GM12865 (cell line): ENCODE measurements around the gene INPP4B.

ENCODE experiments used
- DNase-seq: peaks from one replicate; pipeline ENCODE4 v3.0.0; 2010; ENCODE audit warnings: low read depth
- H3K4me3 ChIP-seq: 2 replicates; pipeline ENCODE4 v1.5.1; 2011; ENCODE audit warnings: mild to moderate bottlenecking, low read depth, low read length, control low read depth
- TF ChIP-seq, protein P1 (sequence below): IDR thresholded peaks from 2 replicates; pipeline ENCODE4 v1.5.1; 2011; ENCODE audit warnings: low read length, control low read depth, low read depth, inconsistent platforms; ENCODE audit not compliant: insufficient read depth; ENCODE audit errors: missing control alignments

Gene INPP4B

GRCh38 chr4:142121448-142122350 lies 724.4 kb downstream of the INPP4B start:
- TF ChIP-seq, protein P1, sequence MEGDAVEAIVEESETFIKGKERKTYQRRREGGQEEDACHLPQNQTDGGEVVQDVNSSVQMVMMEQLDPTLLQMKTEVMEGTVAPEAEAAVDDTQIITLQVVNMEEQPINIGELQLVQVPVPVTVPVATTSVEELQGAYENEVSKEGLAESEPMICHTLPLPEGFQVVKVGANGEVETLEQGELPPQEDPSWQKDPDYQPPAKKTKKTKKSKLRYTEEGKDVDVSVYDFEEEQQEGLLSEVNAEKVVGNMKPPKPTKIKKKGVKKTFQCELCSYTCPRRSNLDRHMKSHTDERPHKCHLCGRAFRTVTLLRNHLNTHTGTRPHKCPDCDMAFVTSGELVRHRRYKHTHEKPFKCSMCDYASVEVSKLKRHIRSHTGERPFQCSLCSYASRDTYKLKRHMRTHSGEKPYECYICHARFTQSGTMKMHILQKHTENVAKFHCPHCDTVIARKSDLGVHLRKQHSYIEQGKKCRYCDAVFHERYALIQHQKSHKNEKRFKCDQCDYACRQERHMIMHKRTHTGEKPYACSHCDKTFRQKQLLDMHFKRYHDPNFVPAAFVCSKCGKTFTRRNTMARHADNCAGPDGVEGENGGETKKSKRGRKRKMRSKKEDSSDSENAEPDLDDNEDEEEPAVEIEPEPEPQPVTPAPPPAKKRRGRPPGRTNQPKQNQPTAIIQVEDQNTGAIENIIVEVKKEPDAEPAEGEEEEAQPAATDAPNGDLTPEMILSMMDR: no peak
- DNase-seq: no peak
- H3K4me3 ChIP-seq: no peak overlapping the region

DNA sequence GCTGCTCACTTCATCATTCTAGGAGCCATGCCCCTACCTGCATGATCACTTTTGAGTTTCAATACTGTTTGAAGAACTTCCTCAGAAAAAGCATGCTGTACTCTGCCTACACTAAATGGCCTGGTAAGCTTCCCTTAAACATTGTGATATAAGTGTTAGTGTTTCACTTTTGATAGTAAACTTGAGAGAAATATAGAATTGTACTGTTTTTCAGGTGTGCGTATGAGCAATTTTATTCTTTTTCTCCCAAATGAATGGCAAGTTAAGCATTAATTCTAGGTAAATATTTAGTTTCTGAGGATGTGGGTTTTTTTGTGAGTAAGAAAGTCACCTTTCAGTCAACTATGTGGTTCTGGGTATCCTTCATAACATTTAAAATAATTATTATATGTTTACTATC lies 725.2 kb downstream of the INPP4B start:
- no peak overlapping the region for H3K4me3 ChIP-seq
- TF ChIP-seq, protein P1: no peak
- DNase-seq: no peak

DNA sequence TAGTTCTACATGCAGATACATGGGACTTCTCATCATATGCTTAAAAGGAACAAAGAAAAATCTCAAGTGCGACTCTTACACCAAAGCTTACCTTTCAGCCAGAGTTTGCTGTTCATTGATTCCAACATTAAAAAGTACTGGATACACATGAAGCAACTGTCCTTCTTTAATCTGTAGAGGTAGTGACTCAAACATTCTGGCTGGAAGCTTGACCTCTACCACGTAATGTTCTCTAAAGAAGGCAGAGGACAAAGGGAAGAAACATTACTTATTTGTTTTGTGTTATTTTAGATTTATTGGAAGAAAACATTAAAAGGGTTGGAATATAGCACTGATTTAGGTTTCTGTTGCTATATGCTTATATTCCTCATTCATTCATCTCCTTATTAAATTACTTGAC lies 733.6 kb downstream of the INPP4B start:
- no peak overlapping the region for H3K4me3 ChIP-seq
- DNase-seq: no peak
- TF ChIP-seq, protein P1: no peak

DNA sequence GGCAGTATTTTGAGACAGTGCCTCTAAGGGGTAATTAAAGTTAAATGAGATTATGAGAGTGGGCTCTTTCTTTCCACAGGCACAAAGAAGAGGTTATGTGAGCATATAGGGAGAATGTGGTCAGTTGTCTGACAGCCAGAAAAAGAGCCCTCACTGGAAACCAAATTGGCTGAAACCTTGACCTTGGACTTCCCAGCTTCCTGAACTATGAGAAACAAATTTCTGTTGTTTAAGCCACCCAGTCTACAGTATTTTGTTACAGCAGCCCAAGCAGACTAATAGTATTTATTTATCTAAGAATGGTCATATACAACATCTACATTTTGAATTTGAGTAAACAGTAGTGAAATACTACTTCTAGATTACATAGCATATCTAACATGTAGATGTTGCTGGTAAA lies 736.0 kb downstream of the INPP4B start:
- TF ChIP-seq, protein P1: no peak
- no peak overlapping the region for H3K4me3 ChIP-seq
- DNase-seq: no peak

GRCh38 chr4:142104041-142104440 lies 742.1 kb downstream of the INPP4B start:
- H3K4me3 ChIP-seq: no peak overlapping the region
- TF ChIP-seq, protein P1: no peak
- DNase-seq: no peak

DNA sequence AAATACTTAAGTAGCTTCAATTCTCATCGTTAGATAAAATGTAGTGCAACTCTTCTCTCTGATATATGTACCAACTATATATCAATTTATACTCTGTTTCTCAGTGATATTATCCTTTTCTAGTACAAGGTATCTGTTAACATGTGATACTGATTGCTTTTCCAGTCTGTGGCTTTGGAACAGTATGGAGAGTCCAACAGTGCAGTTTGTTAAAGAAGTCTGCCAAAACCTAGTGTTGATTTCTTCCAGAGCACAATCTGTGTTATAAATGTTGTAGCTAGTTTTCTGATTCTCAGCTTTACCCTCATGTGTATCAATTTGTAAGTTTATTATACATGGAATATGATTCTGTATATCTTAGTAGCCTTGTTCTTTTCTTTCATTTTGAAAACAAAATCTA lies 744.7 kb downstream of the INPP4B start:
- H3K4me3 ChIP-seq: no peak overlapping the region
- DNase-seq: no peak
- TF ChIP-seq, protein P1: no peak

- TF ChIP-seq, protein P1: no peak
- no peak for DNase-seq
- no peak overlapping the region for H3K4me3 ChIP-seq
Observed at GRCh38 chr4:142100941-142101340, 745.2 kb downstream of the INPP4B start.
